GM19463 (cell line): ENCODE data around the gene GRHPR.
"Not testable (repeated sequence)": the region's sequence is repeated elsewhere in the genome, so short reads cannot be mapped to it uniquely, and the experiment has no call there.

Source experiments
- ATAC-seq: cut with Tn5 transposase; IDR thresholded peaks from one replicate; pipeline ENCODE4 v1.9.1; 2021; ENCODE audit warnings: mild to moderate bottlenecking, moderate library complexity; ENCODE audit not compliant: unreplicated experiment

Gene GRHPR

DNA sequence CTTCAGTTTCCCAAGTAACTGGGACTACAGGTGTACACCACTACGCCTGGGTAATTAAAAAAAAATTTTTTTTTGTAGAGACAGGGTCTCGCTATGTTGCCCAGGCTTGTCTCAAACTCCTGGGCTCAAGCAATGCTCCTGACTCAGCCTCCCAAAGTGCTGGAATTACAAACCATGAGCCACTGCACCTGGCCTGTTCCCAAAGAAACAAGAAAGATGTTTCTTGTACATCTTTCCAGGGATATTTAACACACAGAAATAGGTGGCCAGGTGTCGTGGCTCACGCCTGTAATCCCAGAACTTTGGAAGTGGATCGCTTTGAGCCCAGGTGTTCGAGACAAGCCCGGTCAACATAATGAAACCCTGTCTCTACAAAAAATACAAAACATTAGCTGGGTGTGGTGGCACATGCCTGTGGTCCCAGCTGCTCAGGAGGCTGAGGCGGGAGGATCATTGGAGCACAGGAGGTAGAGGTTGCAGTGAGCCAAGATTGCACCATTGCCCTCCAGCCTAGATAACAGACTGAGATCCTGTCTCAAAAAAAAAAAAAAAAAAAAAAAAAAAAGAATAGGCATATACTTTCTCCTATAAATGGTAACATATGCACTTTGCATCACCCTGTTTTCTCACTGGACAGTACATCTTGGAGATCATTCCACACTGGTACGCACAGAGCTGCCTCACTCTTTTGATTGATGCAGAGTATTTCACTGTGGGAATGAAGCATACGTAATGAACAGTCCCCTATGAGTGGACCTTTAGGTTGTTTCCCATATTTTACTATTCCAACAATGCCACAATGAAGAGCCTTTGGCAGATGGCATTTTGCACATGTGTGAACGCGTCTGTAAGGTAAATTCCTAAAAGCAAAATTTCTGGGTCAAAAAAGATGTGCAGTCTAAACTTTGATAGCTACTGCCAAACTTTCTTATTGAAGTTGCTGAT is 2.0 kb upstream of the GRHPR start:
- no peak for ATAC-seq

DNA sequence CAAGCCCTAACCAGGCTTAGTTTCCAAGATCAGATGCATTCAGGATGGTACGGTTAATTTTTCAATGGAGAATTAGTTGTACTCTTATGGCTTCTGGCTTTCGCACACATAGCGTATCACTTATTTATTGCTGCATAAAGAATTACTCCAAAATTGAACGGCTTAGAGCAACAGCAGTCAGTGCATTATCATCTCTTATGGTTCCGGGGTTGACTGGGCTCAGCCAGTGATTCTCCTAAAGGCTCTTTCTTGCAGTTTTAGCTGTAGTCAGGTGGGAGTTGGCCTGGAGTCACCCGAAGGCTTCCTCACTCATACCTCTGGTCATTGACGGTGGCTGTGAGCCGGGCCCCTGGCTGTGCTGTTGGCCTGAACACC is 595 bp upstream of the GRHPR start:
- no peak for ATAC-seq

DNA sequence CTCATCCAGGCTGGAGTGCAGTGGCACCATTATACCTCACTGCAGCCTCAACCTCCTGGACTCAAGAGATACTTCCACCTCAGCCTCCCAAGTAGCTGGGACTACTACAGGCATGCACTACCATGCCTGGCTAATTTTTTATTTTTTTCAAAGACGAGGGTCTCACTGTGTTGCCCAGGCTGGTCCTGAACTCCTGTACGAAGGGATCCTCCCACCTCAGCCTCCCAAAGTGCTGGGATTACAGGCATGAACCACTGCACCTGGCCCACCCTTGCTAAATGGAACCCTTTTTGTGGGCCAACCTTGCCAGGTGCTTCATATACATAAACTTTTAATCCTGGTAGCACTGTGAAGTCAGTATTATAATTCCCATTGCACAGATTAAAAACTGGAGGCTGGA is 1.0 kb downstream of the GRHPR start:
- ATAC-seq: no peak

DNA sequence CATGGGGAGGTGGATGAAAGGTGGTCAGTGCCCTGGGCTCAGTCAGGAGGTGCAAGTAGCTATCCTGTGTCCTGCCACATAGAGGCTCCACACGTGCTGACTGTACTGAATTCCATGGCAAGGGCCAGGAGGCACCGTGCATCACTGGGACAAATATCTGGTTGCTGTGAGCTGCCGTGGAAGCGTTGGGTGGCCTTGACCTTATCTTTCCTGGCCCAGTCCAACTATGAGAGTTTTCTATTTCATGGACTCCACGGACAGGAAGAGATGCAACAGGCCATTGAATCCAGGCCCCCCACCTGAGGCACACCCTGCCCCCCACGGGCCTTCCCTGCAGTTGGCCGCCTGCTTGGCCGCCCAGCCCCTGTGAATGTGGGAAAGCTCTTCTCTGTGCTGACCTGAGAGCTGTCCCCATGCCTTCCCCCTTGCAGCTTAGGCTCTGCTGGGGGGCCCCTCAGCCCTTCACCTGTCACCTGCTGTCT is 1.7 kb downstream of the GRHPR start:
- ATAC-seq: no peak

DNA sequence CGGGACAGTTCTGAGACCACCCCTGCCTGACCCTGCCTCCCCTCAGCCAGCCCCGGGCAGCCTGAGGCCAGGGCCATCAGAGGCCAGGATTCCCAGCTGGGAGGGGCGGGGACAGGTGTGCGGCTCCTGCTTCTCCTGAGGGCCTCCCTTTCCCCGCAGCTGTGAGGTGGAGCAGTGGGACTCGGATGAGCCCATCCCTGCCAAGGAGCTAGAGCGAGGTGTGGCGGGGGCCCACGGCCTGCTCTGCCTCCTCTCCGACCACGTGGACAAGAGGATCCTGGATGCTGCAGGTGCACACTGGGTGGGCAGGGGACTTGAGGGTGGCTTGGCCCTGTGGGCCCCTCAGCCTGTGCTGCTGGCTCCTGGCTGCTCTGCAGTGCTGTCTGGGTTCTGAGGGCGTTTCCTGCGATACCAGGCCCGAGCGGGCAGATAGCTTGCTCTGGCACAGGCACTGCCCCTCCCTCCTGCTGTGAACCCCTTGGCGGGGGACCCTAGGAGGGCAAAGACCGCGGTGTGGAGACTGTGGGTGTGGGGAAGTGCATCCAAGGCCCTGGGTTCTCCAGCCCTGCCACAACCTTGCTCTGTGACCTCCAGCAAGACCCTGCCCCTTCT is 2.3 kb downstream of the GRHPR start:
- ATAC-seq: no peak

DNA sequence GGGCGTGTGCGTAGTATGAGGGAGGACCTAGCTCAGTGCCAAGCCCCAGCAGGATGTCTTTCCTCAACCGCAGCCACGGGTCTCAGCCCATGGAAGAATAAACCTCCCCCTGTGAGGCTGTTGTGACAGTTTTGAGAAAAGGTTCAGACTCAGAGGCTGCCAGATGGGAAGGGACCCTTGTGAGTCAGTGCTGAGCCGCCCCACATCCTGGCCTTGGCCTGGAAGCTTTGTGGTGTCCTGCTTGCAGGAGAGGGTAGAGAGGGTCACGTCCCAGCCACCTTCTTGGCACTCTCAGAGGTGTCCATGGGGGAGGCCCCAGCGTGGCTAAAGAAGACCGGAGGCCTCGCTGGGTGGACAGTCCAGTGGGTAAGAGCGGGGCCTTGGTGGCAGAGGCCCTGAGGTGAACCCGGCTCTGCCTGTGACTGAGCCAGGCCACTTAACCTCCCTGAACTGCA is 2.8 kb downstream of the GRHPR start:
- ATAC-seq: no peak

DNA sequence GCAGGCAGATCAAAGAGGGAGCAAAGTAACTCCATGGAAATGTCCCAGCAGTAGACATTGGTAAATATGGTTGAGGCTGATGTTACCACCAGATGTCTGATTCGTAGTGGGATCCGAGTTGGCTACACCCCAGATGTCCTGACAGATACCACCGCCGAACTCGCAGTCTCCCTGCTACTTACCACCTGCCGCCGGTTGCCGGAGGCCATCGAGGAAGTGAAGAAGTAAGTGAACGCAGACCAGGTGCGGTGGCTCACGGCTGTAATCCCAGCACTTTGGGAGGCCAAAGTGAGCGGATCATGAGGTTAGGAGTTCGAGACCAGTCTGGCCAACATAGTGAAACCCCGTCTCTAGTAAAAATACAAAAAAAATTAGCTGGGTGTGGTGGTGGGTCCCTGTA is 3.9 kb downstream of the GRHPR start:
- ATAC-seq: not testable (repeated sequence)

DNA sequence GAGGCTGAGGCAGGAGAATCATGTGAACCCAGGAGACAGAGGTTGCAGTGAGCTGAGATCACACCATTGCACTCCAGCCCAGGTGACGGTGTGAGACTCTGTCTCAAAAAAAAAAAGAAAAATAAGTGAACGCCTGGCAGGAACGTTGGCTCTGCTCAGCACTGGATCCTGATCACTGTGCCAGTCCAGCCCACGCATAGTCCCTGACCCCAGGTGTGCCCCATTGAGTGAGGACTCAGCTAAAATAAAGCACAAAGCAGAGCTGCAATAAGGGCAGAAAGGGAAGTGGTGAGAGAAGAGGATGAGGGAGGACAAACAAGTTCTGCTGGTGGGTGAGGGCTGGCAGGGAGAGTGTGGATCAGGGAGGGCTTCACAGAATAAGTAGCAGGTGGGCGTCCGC is 4.3 kb downstream of the GRHPR start:
- no peak for ATAC-seq

DNA sequence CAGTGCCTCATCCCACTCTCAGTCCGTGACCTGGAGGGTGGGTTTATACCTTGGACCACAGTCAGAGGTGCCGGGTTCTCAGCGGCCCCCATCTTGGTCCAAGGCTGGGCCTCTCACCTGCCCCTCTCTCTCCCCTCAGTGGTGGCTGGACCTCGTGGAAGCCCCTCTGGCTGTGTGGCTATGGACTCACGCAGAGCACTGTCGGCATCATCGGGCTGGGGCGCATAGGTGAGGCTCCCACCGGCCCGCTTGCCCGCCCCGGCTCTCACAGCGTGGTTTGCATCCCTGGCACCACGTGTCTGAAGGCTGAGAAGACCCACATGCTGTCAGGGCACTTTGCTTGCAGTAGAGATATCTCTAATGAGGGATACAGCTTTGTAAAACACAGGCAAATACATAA is 5.8 kb downstream of the GRHPR start:
- ATAC-seq: no peak

DNA sequence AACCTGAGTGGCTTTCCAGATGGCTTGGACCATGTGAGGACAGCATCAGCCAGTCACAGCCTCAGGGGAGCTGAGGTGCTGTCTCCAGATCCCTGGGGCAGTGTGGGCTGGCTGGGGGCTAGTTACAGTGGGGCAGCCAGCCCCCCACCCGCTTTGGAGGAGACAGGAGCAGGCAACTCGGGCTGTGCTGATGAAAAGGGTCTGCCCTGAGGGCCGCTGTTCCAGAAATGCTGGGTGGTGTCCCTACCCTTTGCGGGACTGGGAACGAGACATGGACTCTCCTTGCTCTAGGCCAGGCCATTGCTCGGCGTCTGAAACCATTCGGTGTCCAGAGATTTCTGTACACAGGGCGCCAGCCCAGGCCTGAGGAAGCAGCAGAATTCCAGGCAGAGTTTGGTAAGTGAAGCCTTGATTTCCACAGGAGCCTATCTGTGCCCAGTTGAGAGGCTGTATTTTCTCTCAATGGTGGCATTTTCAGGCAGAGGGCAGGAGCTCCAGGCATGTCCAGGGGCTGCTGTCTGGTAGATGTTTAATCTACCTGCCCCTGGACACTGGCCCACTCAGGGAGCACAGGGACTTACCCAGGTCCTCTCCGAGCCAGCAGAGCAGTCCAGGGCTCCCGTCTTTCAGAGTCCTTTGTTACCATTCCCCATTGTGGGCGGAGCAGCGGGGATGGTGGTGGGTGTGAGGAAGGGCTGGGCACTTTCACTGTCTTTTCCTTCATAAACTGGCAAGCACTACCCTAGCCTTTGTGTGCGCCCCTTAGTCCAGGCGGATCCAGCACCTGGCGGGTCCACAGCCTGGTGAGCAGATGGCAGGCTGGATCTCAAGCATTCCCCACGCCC is 7.2 kb downstream of the GRHPR start:
- ATAC-seq: no peak

DNA sequence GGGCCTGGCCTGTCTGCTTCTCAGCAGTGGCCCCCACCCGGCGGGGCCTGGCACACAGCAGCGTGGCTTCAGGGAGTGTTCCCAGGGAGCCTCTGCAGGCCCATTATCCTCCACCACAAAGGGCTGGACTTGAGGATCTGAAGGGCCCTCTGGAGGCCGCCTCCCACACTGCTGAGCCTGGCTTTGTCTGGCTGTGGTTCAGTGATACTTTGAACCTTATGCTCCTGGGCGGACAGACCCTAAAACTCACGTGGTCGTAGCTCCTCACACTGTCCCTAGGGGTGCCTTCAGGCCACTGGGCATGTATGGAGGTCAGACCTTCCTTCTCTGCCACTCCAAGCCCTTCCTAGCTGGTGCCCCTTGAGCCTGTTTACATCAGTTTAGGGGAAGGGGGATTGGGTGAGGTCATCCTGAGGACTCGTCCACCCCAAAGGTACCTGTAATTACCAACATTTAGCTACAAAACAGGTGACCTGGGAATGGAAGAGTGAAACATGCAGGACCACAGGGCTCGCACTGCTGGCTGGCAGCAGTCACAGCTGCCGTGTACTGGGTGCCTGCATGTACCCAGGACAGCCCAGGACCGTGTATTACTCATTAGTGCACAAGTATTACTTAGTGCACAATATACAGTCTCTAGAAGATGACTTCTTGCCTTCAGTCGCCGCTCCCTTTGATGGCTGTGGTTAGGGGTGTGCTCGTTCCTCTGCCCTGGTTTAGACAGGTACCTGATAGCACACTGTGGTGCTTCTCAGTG is 8.5 kb downstream of the GRHPR start:
- no peak for ATAC-seq

DNA sequence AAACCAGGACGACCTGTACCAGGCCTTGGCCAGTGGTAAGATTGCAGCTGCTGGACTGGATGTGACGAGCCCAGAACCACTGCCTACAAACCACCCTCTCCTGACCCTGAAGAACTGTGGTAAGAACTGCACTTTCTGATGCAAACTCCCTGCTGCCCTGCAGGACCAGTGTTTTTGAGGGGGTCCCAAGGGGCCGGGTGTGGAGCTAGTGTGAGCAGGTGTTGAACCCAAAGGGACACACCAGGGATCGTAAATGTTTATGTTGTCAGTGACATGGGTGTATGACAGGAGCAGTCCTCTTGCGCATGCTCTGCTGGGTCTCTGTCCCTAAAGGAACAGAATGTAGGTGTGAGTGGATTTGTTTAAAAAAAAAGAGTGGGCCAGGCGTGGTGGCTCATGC is 9.5 kb downstream of the GRHPR start:
- ATAC-seq: no peak

DNA sequence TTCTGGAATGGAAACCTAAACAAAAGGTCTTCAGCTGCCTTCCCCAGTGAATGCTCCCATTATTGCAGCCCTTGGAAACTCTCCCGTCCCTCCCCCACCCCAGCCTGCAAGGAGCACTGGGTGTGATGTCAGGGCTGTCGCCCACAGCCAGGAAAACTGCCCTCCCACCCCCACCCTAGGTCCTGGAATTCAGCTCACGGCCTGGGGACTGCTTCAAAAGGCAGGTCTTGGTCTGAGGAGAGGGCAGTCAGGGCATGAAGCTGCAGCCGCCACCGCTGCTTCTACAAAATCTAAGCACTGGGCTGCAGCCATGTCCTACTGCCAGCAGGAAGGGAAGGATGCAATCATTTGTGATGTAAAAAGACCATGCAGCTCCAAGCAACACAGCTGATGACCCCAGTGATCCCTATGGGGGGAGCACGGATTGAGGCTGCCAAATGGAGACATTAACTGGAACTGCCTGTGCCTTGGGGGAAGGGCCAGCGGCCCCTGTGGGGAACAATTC is 11.4 kb downstream of the GRHPR start:
- ATAC-seq: no peak

DNA sequence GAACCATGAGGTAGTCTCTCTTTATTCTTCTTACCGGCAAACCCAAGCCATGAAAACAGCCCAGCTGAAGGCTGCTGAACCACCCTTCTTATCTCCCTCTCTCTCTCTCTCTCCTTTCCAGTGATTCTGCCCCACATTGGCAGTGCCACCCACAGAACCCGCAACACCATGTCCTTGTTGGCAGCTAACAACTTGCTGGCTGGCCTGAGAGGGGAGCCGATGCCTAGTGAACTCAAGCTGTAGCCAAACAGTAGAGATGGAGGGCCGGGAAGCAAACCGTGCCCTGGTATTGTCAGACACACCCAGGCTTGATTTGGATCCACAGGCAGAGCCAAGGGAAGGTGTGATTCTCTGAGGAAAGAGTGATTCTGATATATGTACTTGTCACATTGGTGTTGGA is 14.0 kb downstream of the GRHPR start:
- no peak for ATAC-seq

DNA sequence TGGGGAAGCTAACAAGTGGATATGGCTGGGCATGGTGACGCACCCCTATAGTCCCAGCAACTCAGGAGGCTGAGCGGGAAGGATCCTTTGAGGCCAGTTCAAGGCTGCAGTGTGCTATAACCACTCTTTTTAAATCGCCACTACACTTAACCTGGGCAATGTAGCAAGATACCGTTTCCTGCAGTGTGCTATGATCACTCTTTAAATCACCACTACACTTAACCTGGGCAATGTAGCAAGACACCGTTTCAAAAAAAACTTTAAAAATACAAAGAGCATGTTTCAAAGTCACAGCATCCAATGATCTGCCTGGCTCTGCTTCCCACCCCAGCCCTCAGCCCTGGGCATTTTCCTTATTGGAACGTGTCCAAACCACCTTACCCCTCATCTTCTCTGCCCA is 14.5 kb downstream of the GRHPR start:
- ATAC-seq: no peak

DNA sequence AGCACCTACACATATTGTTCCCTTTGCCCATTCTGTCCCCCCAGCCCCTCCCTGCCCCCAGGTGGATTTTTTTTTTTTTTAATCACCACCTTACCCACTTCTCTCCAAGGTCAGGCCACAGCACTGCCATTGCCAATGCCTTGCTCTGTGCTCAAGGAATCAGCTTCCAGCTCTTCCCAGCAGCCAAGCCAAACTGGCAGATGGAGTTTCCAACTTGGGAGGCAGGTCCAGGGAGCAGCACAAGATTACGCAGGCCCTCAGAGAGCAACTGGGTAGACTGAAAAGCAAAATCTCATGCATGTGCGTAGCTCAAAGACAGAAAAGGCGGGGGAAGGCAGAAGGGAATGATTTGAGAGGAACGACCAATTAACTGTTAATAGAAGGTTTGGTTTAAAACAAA is 15.1 kb downstream of the GRHPR start:
- ATAC-seq: no peak

DNA sequence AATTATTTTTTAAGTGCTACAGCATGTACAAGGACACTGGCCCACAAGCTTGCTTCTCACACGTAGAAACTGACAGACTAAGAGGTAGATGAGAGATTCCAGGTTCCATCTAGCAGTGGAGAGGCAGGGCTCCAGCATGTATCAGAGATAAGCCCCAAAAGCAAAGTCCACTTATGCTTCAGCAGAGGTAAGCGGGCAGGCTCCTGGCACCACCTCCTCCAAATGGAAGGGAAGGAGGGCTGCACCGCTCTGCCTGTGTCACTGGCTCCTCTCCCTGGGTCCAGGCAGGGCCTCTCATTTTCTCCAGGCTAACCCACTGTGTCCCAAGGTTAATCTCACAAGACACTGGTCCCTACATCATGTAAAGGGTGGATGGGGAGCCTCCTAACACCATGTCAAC is 15.9 kb downstream of the GRHPR start:
- ATAC-seq: no peak

DNA sequence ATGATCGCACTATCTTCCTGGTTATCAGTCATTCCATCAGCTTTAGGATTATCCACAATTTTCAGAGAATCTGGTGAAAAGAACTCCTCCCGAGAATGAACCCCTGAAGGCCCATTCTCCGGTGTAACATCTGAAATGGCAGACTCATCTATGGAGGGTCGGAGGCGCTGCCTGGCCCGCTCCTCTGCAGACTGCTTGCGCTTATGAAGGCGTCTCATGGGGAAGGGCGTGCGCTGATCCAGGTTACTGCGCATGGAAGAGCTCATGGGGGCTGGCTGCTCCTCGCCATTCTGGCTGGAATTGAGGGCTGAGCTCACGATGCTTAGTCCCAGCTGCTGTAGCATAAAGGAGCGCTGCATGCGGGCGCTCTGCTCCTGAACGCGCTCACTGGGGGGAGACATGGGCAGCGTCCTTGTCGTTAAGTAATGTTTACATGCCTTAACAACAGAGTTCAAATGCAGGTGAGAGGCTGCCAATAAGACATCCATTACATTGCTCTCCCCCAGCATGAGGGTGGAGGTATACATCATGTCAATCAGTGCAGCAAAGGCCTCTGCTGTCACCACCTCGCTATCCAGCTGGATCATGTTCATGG is 19.4 kb downstream of the GRHPR start:
- no peak for ATAC-seq

DNA sequence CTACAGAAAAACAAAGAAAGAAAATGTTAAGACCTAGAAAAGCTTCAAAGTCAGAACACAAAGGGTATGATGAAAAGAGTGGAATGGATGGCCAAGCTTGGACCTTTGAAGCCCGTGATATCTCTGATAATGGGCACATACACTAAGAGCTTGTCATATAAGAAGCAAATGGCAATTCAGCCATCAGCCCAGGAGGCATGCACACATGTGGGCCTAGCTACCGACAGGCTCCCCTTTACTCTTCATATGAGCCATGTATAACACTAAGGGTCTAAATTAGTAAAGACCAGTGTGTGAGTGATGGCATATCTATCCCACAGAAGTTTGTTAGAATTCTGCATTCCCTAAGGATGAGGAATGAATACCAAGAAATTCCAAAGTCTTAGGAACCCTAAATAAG is 20.1 kb downstream of the GRHPR start:
- ATAC-seq: no peak

DNA sequence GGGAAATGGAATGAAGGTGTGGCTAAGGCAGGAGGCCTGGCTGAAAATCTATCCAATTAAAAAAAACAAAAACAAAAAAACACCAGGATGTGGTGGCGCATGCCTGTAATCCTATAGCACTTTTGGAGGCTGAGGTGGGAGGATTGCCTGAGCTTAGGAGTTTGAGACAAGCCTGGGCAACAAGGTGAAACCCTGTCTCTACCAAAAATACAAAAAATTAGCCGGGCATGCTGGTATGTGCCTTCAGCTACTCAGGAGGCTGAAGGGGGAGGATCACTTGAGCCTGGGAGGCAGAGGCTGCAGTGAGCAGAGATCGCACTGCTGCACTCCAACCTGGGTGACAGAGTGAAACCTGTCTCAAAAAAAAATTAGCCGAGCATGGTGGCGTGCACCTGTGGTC is 21.1 kb downstream of the GRHPR start:
- no peak for ATAC-seq
